Gastroesophageal sphincter (tissue), 3 donors: ENCODE results near the gene PSKH1.

Source experiments
- CTCF ChIP-seq, 4 experiments: fragments of 200-600 bp in 2 of 4; fragments of 450-650 bp in 2 of 4; sonication (generic) in 1 of 4; IDR thresholded peaks; one replicate each; pipeline ENCODE4 v1.5.1; 2017 to 2019; ENCODE audit warnings: antibody characterized with exemption in 4 of 4, mild to moderate bottlenecking in 2 of 4, moderate library complexity in 2 of 4
- POLR2A ChIP-seq, 2 donors: fragments of 450-650 bp; IDR thresholded peaks; one replicate each; pipeline ENCODE4 v1.6.1; 2017; ENCODE audit warnings: antibody characterized with exemption in 2 of 2, mild to moderate bottlenecking in 2 of 2, moderate library complexity in 1 of 2
- POLR2AphosphoS5 ChIP-seq: sonication (generic); formaldehyde crosslinking; IDR thresholded peaks from one replicate; pipeline ENCODE4 v1.6.1; 2017; ENCODE audit warnings: antibody characterized with exemption

GRCh38 chr16:67882374-67883145 lies 10.5 kb upstream of the PSKH1 start:
- TF ChIP-seq CTCF (IDR thresholded peaks at IDR 0.05) (no peak), POLR2AphosphoS5 (no peak), POLR2A (IDR thresholded peaks at IDR 0.05) (no peak)
